Peyer's patch (tissue), 4 donors: Measurements from ENCODE around the gene DMTF1. TPM values are rescaled to one million over a fixed set of nuclear protein-coding genes. Genes with fewer than 3 reads are reported as not detected.
A peak's percentile ranks its signal among the peaks of the same experiment; 100 is the strongest.

ENCODE experiments used
- DNase-seq, 3 donors: peaks; one replicate each; pipeline ENCODE4 v3.0.0-alpha.2; 2017 to 2019
- H3K27ac ChIP-seq, 4 donors: fragments of 200-600 bp; sonication (generic); one replicate each; pipeline ENCODE4 v1.5.1; 2016 to 2019
- H3K27me3 ChIP-seq, 2 donors: fragments of 200-600 bp; sonication (generic); one replicate each; pipeline ENCODE4 v1.5.1; 2019
- H3K36me3 ChIP-seq, 3 donors: fragments of 200-600 bp; sonication (generic); one replicate each; pipeline ENCODE4 v1.5.1; 2016 to 2019
- H3K4me1 ChIP-seq, 4 donors: fragments of 200-600 bp; sonication (generic); one replicate each; pipeline ENCODE4 v1.5.1; 2016 to 2019
- H3K4me3 ChIP-seq, 4 donors: fragments of 200-600 bp; sonication (generic); 1 replicate in 3 of 4; 2 replicates in 1 of 4; pipeline ENCODE4 v1.5.1; 2016 to 2019; ENCODE audit warnings: mild to moderate bottlenecking in 1 of 4
- H3K9me3 ChIP-seq, 4 donors: fragments of 200-600 bp; sonication (generic); one replicate each; pipeline ENCODE4 v1.5.1; 2016 to 2019; ENCODE audit warnings: mild to moderate bottlenecking in 1 of 4
- POLR2A ChIP-seq, 2 donors: fragments of 450-650 bp; IDR thresholded peaks; one replicate each; pipeline ENCODE4 v1.5.1; 2017; ENCODE audit warnings: antibody characterized with exemption in 2 of 2, mild to moderate bottlenecking in 2 of 2, moderate library complexity in 2 of 2
- total RNA-seq, 4 donors: library from RNA; depleted of rRNA; stranded (reverse); fragments of >200 nt; gene quantifications; one replicate each; pipeline ENCODE4 v1.1.0, GENCODE V29; 2016
- TF ChIP-seq, protein P1 (sequence below), 6 experiments: fragments of 450-650 bp in 4 of 6; fragments of 200-600 bp in 2 of 6; sonication (generic) in 1 of 6; IDR thresholded peaks; one replicate each; pipeline ENCODE4 v1.5.1; 2017 to 2019; ENCODE audit warnings: antibody characterized with exemption in 6 of 6, mild to moderate bottlenecking in 3 of 6, moderate library complexity in 1 of 6

DMTF1 gene
- total RNA-seq, 4 donors from 2014 or later, result 107 to 221 (median 154) TPM

DNA sequence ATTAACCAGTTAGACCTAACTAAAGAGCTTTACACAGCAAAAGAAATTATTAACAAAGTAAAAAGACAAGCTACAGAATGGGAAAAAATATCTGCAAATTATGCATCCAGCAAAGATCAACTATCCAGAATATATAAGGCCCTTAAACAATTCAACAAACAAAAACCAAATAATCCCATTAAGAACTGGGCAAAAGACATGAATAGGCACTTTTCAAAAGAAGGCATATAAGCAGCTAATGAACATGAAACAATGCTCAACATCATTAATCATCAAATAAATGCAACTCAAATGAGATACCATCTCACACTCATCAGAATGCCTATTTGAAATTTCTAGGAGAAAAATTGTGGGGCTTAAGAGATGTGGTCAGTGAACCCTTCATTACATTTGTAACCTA, 15.0 kb upstream of the DMTF1 start:
- no peak for DNase-seq
- no peaks in the 10 kb centered on the region for H3K9me3 ChIP-seq
- H3K4me3 ChIP-seq, result no peak overlapping the region
- no peaks in the 10 kb centered on the region for H3K36me3 ChIP-seq
- H3K4me1 ChIP-seq, result no peaks in the 10 kb centered on the region
- H3K27me3 ChIP-seq, result no peaks in the 10 kb centered on the region
- H3K27ac ChIP-seq, result no peak overlapping the region
- TF ChIP-seq POLR2A (IDR thresholded peaks at IDR 0.05), result no peak
- TF ChIP-seq, protein P1, sequence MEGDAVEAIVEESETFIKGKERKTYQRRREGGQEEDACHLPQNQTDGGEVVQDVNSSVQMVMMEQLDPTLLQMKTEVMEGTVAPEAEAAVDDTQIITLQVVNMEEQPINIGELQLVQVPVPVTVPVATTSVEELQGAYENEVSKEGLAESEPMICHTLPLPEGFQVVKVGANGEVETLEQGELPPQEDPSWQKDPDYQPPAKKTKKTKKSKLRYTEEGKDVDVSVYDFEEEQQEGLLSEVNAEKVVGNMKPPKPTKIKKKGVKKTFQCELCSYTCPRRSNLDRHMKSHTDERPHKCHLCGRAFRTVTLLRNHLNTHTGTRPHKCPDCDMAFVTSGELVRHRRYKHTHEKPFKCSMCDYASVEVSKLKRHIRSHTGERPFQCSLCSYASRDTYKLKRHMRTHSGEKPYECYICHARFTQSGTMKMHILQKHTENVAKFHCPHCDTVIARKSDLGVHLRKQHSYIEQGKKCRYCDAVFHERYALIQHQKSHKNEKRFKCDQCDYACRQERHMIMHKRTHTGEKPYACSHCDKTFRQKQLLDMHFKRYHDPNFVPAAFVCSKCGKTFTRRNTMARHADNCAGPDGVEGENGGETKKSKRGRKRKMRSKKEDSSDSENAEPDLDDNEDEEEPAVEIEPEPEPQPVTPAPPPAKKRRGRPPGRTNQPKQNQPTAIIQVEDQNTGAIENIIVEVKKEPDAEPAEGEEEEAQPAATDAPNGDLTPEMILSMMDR (IDR thresholded peaks at IDR 0.05), result no peak

DNA sequence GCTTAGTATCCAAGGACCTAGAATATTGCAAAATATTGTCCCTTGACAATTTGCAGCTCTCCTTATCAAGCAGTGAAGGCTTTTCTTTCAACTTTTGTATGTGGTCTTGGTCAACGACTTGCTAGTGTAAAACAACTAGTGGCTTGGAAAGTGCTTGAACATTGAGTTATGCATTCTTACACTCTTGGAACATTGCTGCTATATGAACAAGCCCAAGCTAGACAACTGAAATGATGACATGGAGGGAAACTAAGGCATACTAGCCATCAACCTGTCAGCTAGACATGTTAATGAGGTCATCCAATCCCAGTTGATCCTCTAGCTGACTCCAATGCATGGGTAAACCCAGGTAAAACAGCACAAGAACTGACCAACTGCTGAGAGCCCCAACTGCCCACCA, 12.7 kb upstream of the DMTF1 start:
- no peaks in the 10 kb centered on the region for H3K36me3 ChIP-seq
- TF ChIP-seq, protein P1 (IDR thresholded peaks at IDR 0.05), result no peak
- TF ChIP-seq POLR2A (IDR thresholded peaks at IDR 0.05), result no peak
- DNase-seq, result no peak
- no peaks in the 10 kb centered on the region for H3K27me3 ChIP-seq
- H3K27ac ChIP-seq, result no peak overlapping the region
- no peaks in the 10 kb centered on the region for H3K4me1 ChIP-seq
- H3K9me3 ChIP-seq, result no peaks in the 10 kb centered on the region
- H3K4me3 ChIP-seq, result no peak overlapping the region

DNA sequence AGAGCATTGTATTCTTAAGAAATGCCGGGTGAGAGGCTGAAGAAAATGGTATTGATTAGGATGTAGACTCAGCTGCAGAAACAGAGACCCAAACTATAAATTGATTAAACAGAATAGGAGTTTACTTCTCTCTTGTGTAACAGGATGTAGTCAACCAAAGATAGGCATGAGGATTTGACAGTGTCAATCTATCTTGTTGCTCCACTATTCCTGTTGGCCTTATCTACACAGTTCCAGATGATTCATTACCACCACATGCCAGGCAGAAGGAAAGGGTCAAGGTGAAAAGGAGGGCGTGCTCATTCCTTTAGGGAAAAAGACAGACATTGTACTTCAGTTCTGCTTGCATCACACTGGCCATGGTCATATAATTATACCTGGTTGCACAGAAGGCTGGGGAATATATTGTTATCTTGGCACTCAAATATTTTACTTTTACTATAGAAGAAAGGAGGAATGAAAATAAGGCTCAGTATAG, 11.9 kb upstream of the DMTF1 start:
- peak in 1 of 3 donors; percentile 56 for DNase-seq
- TF ChIP-seq, protein P1 (IDR thresholded peaks at IDR 0.05), result no peak
- TF ChIP-seq POLR2A (IDR thresholded peaks at IDR 0.05), result no peak
- no peaks in the 10 kb centered on the region for H3K4me1 ChIP-seq
- no peaks in the 10 kb centered on the region for H3K27me3 ChIP-seq
- no peaks in the 10 kb centered on the region for H3K9me3 ChIP-seq
- H3K4me3 ChIP-seq, result no peak overlapping the region
- H3K27ac ChIP-seq, result no peak overlapping the region
- H3K36me3 ChIP-seq, result no peaks in the 10 kb centered on the region

GRCh38 chr7:87144173-87144657, 8.0 kb upstream of the DMTF1 start:
- Histone ChIP-seq H3K4me3 (no peak overlapping the region), H3K27me3 (no peaks in the 10 kb centered on the region), H3K36me3 (no peaks in the 10 kb centered on the region), H3K27ac (no peak overlapping the region), H3K9me3 (no peaks in the 10 kb centered on the region), H3K4me1 (no peaks in the 10 kb centered on the region)
- TF ChIP-seq, protein P1 (IDR thresholded peaks at IDR 0.05), result no peak
- TF ChIP-seq POLR2A (IDR thresholded peaks at IDR 0.05), result no peak
- no peak for DNase-seq

DNA sequence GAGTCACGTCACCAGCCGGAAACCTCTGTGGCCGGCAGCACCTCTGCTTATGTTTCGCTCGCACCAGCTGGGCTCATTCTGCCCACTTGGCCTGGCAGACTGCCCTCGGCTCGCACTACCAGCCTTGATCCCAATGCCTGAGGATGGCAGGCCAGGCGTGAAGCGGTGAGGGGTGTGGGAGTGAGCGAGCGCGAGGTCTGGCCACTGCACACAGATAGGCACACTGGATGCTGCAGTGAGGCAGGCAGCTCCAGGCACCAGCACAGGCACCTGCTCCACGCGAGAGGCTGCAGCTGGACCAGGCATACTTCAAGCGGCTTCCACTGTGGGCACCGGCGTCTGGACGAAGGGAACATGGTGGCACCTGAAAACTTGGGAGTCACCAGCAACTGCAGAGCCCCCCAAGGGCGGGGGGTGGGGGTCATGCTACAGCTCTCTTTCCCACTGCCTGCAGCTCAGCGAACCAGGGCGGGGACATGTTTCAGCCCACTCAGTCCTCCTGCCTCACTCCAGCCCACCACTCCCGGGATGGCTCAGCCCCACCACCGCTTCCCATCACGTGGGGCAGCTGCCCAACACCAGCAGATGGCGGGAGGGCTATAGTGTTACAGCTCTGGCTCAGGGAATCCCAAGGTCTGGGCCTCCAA, 5.4 kb upstream of the DMTF1 start:
- H3K27ac ChIP-seq, result no peak overlapping the region
- no peaks in the 10 kb centered on the region for H3K9me3 ChIP-seq
- DNase-seq, result peak in 1 of 3 donors; percentile 44
- H3K4me3 ChIP-seq, result no peak overlapping the region
- H3K27me3 ChIP-seq, result no peaks in the 10 kb centered on the region
- no peaks in the 10 kb centered on the region for H3K36me3 ChIP-seq
- TF ChIP-seq POLR2A (IDR thresholded peaks at IDR 0.05), result no peak
- TF ChIP-seq, protein P1 (IDR thresholded peaks at IDR 0.05), result no peak
- H3K4me1 ChIP-seq, result peaks cover 0 to 6% (median 0%) of the 10 kb centered on the region in 4 donors
